Caco-2 (cell line): ENCODE results near the gene PARVB. TPM values are rescaled to one million over a fixed set of nuclear protein-coding genes. Genes with fewer than 3 reads are reported as not detected.

Source experiments
- BruUV-seq: library from RNA; stranded (reverse); fragments of 400-500 nt; replicated peaks from 2 replicates; lab custom pipeline; 2021; lab: Mats Ljungman, UMichigan
- CTCF ChIA-PET: fragments of 300-600 bp; sonication (Branson Sonifier 250); formaldehyde crosslinking; loops from one replicate; lab custom pipeline; 2022; ENCODE audit warnings: antibody characterized with exemption; lab: Charles Lee
- POLR2A ChIA-PET: fragments of 300-600 bp; sonication (Branson Sonifier 250); formaldehyde crosslinking; loops from one replicate; lab custom pipeline; 2022; ENCODE audit warnings: antibody characterized with exemption; lab: Charles Lee
- DNase-seq, 2 experiments: peaks; one replicate each; pipeline versions ENCODE4 v3.0.0 to v3.0.0-alpha.2; 2020 to 2022
- H3K27me3 ChIP-seq: replicated peaks from 2 replicates; pipeline ENCODE4 v1.6.0; 2011; ENCODE audit warnings: low read length; ENCODE audit not compliant: control insufficient read depth, insufficient read depth
- H3K36me3 ChIP-seq: 2 replicates; pipeline ENCODE4 v1.5.1; 2011; ENCODE audit warnings: low read length; ENCODE audit not compliant: control insufficient read depth, insufficient read depth
- H3K4me1 ChIP-seq: fragments of 250-450 bp; sonication (Bioruptor Pico); 2 replicates; pipeline ENCODE4 v1.5.1; 2020; ENCODE audit warnings: mild to moderate bottlenecking
- H3K4me3 ChIP-seq: 2 replicates; pipeline ENCODE4 v1.5.1; 2011; ENCODE audit warnings: low read depth, mild to moderate bottlenecking, control low read depth, low read length
- H3K9me3 ChIP-seq: fragments of 250-450 bp; sonication (Bioruptor Pico); 2 replicates; pipeline ENCODE4 v1.5.1; 2020; ENCODE audit warnings: mild to moderate bottlenecking, moderate library complexity
- H3K27ac Mint-ChIP-seq: one replicate; pipeline ENCODE4 v1.8.0; 2022; ENCODE audit warnings: mixed read lengths; ENCODE audit not compliant: unreplicated experiment
- H3K27me3 Mint-ChIP-seq: one replicate; pipeline ENCODE4 v1.8.0; 2022; ENCODE audit warnings: mixed read lengths; ENCODE audit not compliant: insufficient read depth, unreplicated experiment
- H3K36me3 Mint-ChIP-seq: one replicate; pipeline ENCODE4 v1.8.0; 2022; ENCODE audit warnings: mild to moderate bottlenecking, mixed read lengths; ENCODE audit not compliant: insufficient read depth, unreplicated experiment
- H3K4me1 Mint-ChIP-seq: one replicate; pipeline ENCODE4 v1.8.0; 2022; ENCODE audit warnings: low read depth, mixed read lengths; ENCODE audit not compliant: unreplicated experiment
- H3K4me3 Mint-ChIP-seq: one replicate; pipeline ENCODE4 v1.8.0; 2022; ENCODE audit warnings: mild to moderate bottlenecking, moderate library complexity, mixed read lengths; ENCODE audit not compliant: unreplicated experiment
- H3K9me3 Mint-ChIP-seq: one replicate; pipeline ENCODE4 v1.8.0; 2022; ENCODE audit warnings: mixed read lengths; ENCODE audit not compliant: unreplicated experiment
- intact Hi-C: fragments of 100-400 bp; cut with micrococcal nuclease; formaldehyde crosslinking; loops from one replicate; pipeline ENCODE4 v1.10.0; 2022; ENCODE audit not compliant: unreplicated experiment
- total RNA-seq: library from RNA; stranded (reverse); gene quantifications from 2 replicates; pipeline ENCODE4 v1.2.3, GENCODE V29; 2022
- TF ChIP-seq, protein P1 (sequence below), 2 experiments: fragments of 200-600 bp in 1 of 2; IDR thresholded peaks; 1 replicate in 1 of 2; 2 replicates in 1 of 2; pipeline versions ENCODE4 v1.5.1 to v1.8.0; 2011 to 2022; ENCODE audit warnings: antibody characterized with exemption in 1 of 2, control low read depth in 1 of 2, inconsistent platforms in 1 of 2, low read depth in 1 of 2, low read length in 1 of 2, mild to moderate bottlenecking in 1 of 2, moderate library complexity in 1 of 2; ENCODE audit not compliant: insufficient read depth in 1 of 2, severe bottlenecking in 1 of 2, unreplicated experiment in 1 of 2

PARVB gene
- total RNA-seq, 1 experiment from 2014 or later = 28.8 TPM

DNA sequence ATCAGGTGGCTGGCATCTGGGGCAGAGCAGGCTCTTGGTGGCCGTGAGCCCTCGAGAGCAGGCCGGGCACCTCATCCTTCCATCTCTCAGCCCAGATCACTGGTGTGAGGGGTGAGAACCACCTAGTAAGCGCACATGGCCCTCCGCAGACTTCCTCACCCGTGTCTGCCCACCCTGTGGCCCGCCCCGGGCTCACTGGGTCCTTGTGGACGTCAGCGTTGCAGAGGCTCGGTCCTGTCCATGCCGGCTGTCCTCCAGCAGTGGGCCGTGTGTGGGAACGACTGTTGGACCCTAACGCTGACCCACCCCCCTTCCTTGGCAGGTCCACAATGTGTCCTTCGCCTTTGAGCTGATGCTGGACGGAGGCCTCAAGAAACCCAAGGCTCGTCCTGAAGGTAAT, 139.4 kb downstream of the PARVB start:
- no TSS peak for BruUV-seq
- H3K9me3 ChIP-seq = no peaks in the 10 kb centered on the region
- Mint-ChIP-seq H3K4me1 (no peaks in the 10 kb centered on the region), H3K27me3 (no peaks in the 10 kb centered on the region), H3K9me3 (no peaks in the 10 kb centered on the region), H3K27ac (no peak overlapping the region), H3K4me3 (no peak overlapping the region), H3K36me3 (no peaks in the 10 kb centered on the region)
- CTCF ChIA-PET = no interaction called here
- H3K36me3 ChIP-seq = no peaks in the 10 kb centered on the region
- no peaks in the 10 kb centered on the region for H3K4me1 ChIP-seq
- no peak for DNase-seq
- TF ChIP-seq, protein P1, sequence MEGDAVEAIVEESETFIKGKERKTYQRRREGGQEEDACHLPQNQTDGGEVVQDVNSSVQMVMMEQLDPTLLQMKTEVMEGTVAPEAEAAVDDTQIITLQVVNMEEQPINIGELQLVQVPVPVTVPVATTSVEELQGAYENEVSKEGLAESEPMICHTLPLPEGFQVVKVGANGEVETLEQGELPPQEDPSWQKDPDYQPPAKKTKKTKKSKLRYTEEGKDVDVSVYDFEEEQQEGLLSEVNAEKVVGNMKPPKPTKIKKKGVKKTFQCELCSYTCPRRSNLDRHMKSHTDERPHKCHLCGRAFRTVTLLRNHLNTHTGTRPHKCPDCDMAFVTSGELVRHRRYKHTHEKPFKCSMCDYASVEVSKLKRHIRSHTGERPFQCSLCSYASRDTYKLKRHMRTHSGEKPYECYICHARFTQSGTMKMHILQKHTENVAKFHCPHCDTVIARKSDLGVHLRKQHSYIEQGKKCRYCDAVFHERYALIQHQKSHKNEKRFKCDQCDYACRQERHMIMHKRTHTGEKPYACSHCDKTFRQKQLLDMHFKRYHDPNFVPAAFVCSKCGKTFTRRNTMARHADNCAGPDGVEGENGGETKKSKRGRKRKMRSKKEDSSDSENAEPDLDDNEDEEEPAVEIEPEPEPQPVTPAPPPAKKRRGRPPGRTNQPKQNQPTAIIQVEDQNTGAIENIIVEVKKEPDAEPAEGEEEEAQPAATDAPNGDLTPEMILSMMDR (IDR thresholded peaks at IDR 0.05; ENCODE audit: insufficient read depth in 1 of 2, low read depth in 1 of 2, low read length in 1 of 2, severe bottlenecking in 1 of 2, unreplicated experiment in 1 of 2) = no peak
- no peak overlapping the region for H3K4me3 ChIP-seq
- no peaks in the 10 kb centered on the region for H3K27me3 ChIP-seq
- POLR2A ChIA-PET = no interaction called here
- intact Hi-C loops = no loop called here

DNA sequence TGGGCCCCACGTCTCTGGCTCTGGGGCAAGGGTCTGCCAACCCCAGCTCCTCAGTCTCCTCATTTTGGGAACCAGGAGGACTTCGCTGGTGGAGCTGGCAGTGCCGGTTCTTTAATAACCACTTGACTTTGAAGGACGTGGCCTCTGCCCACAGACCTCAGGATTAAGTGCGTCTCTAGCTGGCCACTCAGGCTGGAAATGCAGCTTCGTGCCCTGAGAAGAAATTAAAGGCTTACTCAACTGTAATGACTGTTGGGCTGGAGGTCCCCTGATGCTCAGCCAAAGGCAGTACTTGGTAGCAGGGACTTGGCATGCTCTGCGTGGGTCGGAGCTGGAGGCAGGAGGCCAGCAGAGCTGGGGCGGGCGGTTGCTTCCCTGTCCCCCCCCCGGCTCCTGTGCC, 139.9 kb downstream of the PARVB start:
- Histone ChIP-seq H3K4me1 (no peaks in the 10 kb centered on the region), H3K36me3 (no peaks in the 10 kb centered on the region), H3K9me3 (no peaks in the 10 kb centered on the region), H3K4me3 (no peak overlapping the region), H3K27me3 (no peaks in the 10 kb centered on the region)
- no peak for DNase-seq
- H3K27ac Mint-ChIP-seq = no peak overlapping the region
- POLR2A ChIA-PET = no interaction called here
- intact Hi-C loops = no loop called here
- CTCF ChIA-PET = no interaction called here
- H3K4me1 Mint-ChIP-seq = no peaks in the 10 kb centered on the region
- no TSS peak for BruUV-seq
- no peaks in the 10 kb centered on the region for H3K27me3 Mint-ChIP-seq
- no peaks in the 10 kb centered on the region for H3K9me3 Mint-ChIP-seq
- no peak overlapping the region for H3K4me3 Mint-ChIP-seq
- H3K36me3 Mint-ChIP-seq = no peaks in the 10 kb centered on the region
- TF ChIP-seq, protein P1 (IDR thresholded peaks at IDR 0.05; ENCODE audit: insufficient read depth in 1 of 2, low read depth in 1 of 2, low read length in 1 of 2, severe bottlenecking in 1 of 2, unreplicated experiment in 1 of 2) = no peak

DNA sequence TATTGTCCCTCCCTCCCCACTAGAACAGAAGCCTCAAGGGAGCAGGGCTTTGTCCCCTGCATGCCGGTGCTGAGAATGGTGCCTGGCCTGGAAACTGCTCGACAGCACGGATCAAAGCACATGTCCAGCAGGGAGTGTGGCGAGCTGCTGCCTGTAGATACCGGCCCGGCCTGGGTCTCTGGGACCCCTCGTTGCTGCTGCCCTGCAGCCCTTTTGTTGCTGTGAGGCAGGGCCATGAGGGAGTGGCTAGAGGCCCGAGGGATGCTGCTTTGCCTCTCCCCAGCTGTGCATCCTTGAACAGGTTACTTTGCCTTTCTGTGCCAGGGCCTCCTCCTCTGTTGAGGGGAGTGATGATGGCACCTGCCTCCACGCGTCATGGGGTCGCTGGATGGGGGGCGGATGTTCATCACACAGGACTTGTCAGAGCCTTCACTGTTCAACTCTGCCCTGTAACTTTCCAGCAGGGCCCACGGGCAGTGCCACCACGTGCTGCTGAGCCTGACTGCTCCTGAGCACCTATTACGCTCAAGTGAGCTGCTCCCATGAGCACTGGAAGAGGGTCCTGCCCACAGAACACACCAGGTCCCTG, 141.3 kb downstream of the PARVB start:
- Histone ChIP-seq H3K9me3 (no peaks in the 10 kb centered on the region), H3K36me3 (no peaks in the 10 kb centered on the region), H3K4me3 (no peak overlapping the region), H3K27me3 (no peaks in the 10 kb centered on the region), H3K4me1 (no peaks in the 10 kb centered on the region)
- ChIA-PET POLR2A (no interaction called here), CTCF (no interaction called here)
- no peak for DNase-seq
- intact Hi-C loops = no loop called here
- Mint-ChIP-seq H3K36me3 (no peaks in the 10 kb centered on the region), H3K27ac (no peak overlapping the region), H3K9me3 (no peaks in the 10 kb centered on the region), H3K4me3 (no peak overlapping the region), H3K4me1 (no peaks in the 10 kb centered on the region), H3K27me3 (no peaks in the 10 kb centered on the region)
- TF ChIP-seq, protein P1 (IDR thresholded peaks at IDR 0.05; ENCODE audit: insufficient read depth in 1 of 2, low read depth in 1 of 2, low read length in 1 of 2, severe bottlenecking in 1 of 2, unreplicated experiment in 1 of 2) = no peak
- no TSS peak for BruUV-seq
